ENCODE results near the gene RTRAF.

GRCh38 chr14:52005625-52006024 is 16.3 kb downstream of the RTRAF start:
- TF ChIP-seq CTCF (conservative IDR thresholded peaks at IDR 0.05), result no peak
- no peak for TF ChIP-seq EZH2 (IDR thresholded peaks at IDR 0.05; ENCODE audit: low read depth)

Measured in PC-9 (cell line).